IMR-90 (cell line): Measurements from ENCODE around the gene GNRH2.

ENCODE experiments used
- CEBPB ChIP-seq: IDR thresholded peaks from 2 replicates; pipeline ENCODE4 v1.6.1; 2012; ENCODE audit warnings: low read depth, low read length, improper control_type of control experiment
- CHD1 ChIP-seq: IDR thresholded peaks from 2 replicates; pipeline ENCODE4 v1.6.1; 2012; ENCODE audit warnings: low read depth, low read length, improper control_type of control experiment
- MAZ ChIP-seq: IDR thresholded peaks from 2 replicates; pipeline ENCODE4 v1.6.1; 2012; ENCODE audit warnings: low read depth, mild to moderate bottlenecking, low read length, improper control_type of control experiment, moderate library complexity, borderline replicate concordance
- POLR2A ChIP-seq: IDR thresholded peaks from 2 replicates; pipeline ENCODE4 v1.6.1; 2012; ENCODE audit warnings: mild to moderate bottlenecking, low read depth, low read length
- RCOR1 ChIP-seq: IDR thresholded peaks from 2 replicates; pipeline ENCODE4 v1.6.1; 2012; ENCODE audit warnings: mild to moderate bottlenecking, low read length, improper control_type of control experiment; ENCODE audit not compliant: insufficient replicate concordance
- SMC3 ChIP-seq: fragments of 150-350 bp; IDR thresholded peaks from 2 replicates; pipeline ENCODE4 v1.6.1; 2016; ENCODE audit warnings: low read depth, mild to moderate bottlenecking, antibody characterized with exemption, low read length, moderate library complexity
- TF ChIP-seq, protein P1 (sequence below): fragments of 150-350 bp; IDR thresholded peaks from 2 replicates; pipeline ENCODE4 v1.6.1; 2017; ENCODE audit warnings: mild to moderate bottlenecking, antibody characterized with exemption, low read length, low read depth
- TF ChIP-seq, protein P2 (sequence below): conservative IDR thresholded peaks from 2 replicates; pipeline ENCODE4 v1.5.1; 2012; ENCODE audit warnings: mild to moderate bottlenecking, low read depth, low read length, improper control_type of control experiment

GRCh38 chr20:3088031-3088430 is 44.6 kb downstream of the GNRH2 start:
- TF ChIP-seq, protein P1, sequence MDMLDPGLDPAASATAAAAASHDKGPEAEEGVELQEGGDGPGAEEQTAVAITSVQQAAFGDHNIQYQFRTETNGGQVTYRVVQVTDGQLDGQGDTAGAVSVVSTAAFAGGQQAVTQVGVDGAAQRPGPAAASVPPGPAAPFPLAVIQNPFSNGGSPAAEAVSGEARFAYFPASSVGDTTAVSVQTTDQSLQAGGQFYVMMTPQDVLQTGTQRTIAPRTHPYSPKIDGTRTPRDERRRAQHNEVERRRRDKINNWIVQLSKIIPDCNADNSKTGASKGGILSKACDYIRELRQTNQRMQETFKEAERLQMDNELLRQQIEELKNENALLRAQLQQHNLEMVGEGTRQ, result no peak
- TF ChIP-seq POLR2A (no peak), RCOR1 (no peak), CEBPB (no peak), CHD1 (no peak), MAZ (no peak), SMC3 (no peak)
- TF ChIP-seq, protein P2, sequence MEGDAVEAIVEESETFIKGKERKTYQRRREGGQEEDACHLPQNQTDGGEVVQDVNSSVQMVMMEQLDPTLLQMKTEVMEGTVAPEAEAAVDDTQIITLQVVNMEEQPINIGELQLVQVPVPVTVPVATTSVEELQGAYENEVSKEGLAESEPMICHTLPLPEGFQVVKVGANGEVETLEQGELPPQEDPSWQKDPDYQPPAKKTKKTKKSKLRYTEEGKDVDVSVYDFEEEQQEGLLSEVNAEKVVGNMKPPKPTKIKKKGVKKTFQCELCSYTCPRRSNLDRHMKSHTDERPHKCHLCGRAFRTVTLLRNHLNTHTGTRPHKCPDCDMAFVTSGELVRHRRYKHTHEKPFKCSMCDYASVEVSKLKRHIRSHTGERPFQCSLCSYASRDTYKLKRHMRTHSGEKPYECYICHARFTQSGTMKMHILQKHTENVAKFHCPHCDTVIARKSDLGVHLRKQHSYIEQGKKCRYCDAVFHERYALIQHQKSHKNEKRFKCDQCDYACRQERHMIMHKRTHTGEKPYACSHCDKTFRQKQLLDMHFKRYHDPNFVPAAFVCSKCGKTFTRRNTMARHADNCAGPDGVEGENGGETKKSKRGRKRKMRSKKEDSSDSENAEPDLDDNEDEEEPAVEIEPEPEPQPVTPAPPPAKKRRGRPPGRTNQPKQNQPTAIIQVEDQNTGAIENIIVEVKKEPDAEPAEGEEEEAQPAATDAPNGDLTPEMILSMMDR, result no peak
